CD4-positive, CD25-positive, alpha-beta regulatory T cell (primary cell): Measurements from ENCODE around the gene TRIP13. TPM values are rescaled to one million over a fixed set of nuclear protein-coding genes. Genes with fewer than 3 reads are reported as not detected.

ENCODE experiments used
- ATAC-seq, 2 donors: fragments of 150-1000 bp; cut with Tn5 transposase; one replicate each; pipeline ENCODE4 v1.10.0; 2021; ENCODE audit warnings: low read depth in 2 of 2, moderate number of reproducible peaks in 2 of 2, moderate library complexity in 1 of 2
- DNase-seq, 3 donors: peaks; one replicate each; pipeline versions ENCODE4 v3.0.0 to v3.0.0-alpha.2; 2012 to 2022; ENCODE audit warnings: mixed read lengths in 1 of 3
- H3K27ac ChIP-seq: one replicate; pipeline ENCODE4 v1.7.0; 2013; ENCODE audit warnings: mild to moderate bottlenecking, low read length; ENCODE audit not compliant: insufficient read depth, poor library complexity, severe bottlenecking
- H3K27me3 ChIP-seq: one replicate; pipeline ENCODE4 v1.7.0; 2013; ENCODE audit warnings: low read length; ENCODE audit not compliant: control insufficient read depth, insufficient read depth
- H3K36me3 ChIP-seq: one replicate; pipeline ENCODE4 v1.7.0; 2013; ENCODE audit warnings: mild to moderate bottlenecking, low read length, moderate library complexity; ENCODE audit not compliant: control insufficient read depth, insufficient read depth
- H3K4me1 ChIP-seq: 2 replicates; pipeline ENCODE4 v1.7.0; 2013; ENCODE audit warnings: mild to moderate bottlenecking, low read length; ENCODE audit not compliant: insufficient read depth, control insufficient read depth, poor library complexity, severe bottlenecking
- H3K4me3 ChIP-seq: one replicate; pipeline ENCODE4 v1.7.0; 2013; ENCODE audit warnings: low read depth, mild to moderate bottlenecking, low read length, moderate library complexity
- H3K9me3 ChIP-seq, 2 experiments: 1 replicate in 1 of 2; 2 replicates in 1 of 2; pipeline ENCODE4 v1.7.0; 2013; ENCODE audit warnings: low read length in 2 of 2, mild to moderate bottlenecking in 1 of 2, moderate library complexity in 1 of 2; ENCODE audit not compliant: control insufficient read depth in 2 of 2
- H3K27ac Mint-ChIP-seq, 3 donors: one replicate each; pipeline ENCODE4 v1.8.0; 2020 to 2022; ENCODE audit warnings: mild to moderate bottlenecking in 3 of 3, mixed read lengths in 3 of 3, moderate library complexity in 2 of 3
- H3K27me3 Mint-ChIP-seq: one replicate; pipeline ENCODE4 v1.8.0; 2022; ENCODE audit warnings: mild to moderate bottlenecking, mixed read lengths
- H3K36me3 Mint-ChIP-seq: one replicate; pipeline ENCODE4 v1.8.0; 2020; ENCODE audit warnings: mixed read lengths
- H3K4me1 Mint-ChIP-seq, 4 donors: one replicate each; pipeline ENCODE4 v1.8.0; 2020 to 2022; ENCODE audit warnings: mixed read lengths in 4 of 4, mild to moderate bottlenecking in 1 of 4
- H3K4me3 Mint-ChIP-seq, 4 donors: one replicate each; pipeline ENCODE4 v1.8.0; 2020 to 2022; ENCODE audit warnings: mild to moderate bottlenecking in 4 of 4, mixed read lengths in 4 of 4, moderate library complexity in 3 of 4
- H3K9me3 Mint-ChIP-seq, 7 donors: one replicate each; pipeline ENCODE4 v1.8.0; 2020 to 2022; ENCODE audit warnings: mixed read lengths in 7 of 7, mild to moderate bottlenecking in 3 of 7, moderate library complexity in 2 of 7
- polyA plus RNA-seq, 4 donors: library from polyadenylated mRNA; unstranded; fragments of 300-500 nt; fragmentation: Illumina TruSeq; gene quantifications; one replicate each; pipeline ENCODE4 v1.2.3, GENCODE V29; 2021
- total RNA-seq: library from RNA; stranded (reverse); gene quantifications from one replicate; pipeline ENCODE4 v1.2.3, GENCODE V29; 2022

Gene TRIP13
- total and polyA plus RNA-seq, 5 donors from 2014 or later: 1.1 to 1.7 (median 1.3) TPM

- Mint-ChIP-seq H3K36me3 (peaks cover 50% of the 10 kb centered on the region), H3K27me3 (no peaks in the 10 kb centered on the region), H3K9me3 (peaks cover 0 to 2% (median 0%) of the 10 kb centered on the region in 7 donors), H3K27ac (no peak overlapping the region), H3K4me1 (peaks cover 18 to 70% (median 36%) of the 10 kb centered on the region in 4 donors), H3K4me3 (no peak overlapping the region)
- DNase-seq (no peak), ATAC-seq (no peak)
- Histone ChIP-seq H3K4me3 (no peak overlapping the region), H3K4me1 (peaks cover 19% of the 10 kb centered on the region), H3K27me3 (no peaks in the 10 kb centered on the region), H3K9me3 (no peaks in the 10 kb centered on the region), H3K36me3 (peaks cover 91% of the 10 kb centered on the region), H3K27ac (no peak overlapping the region)
Observed at GRCh38 chr5:886716-887325, 5.9 kb upstream of the TRIP13 start.

GRCh38 chr5:887947-888637 lies 4.6 kb upstream of the TRIP13 start:
- no peaks in the 10 kb centered on the region for H3K27me3 ChIP-seq
- ATAC-seq (no peak), DNase-seq (no peak)
- H3K9me3 Mint-ChIP-seq: no peaks in the 10 kb centered on the region
- H3K4me3 ChIP-seq: no peak overlapping the region
- peaks cover 38% of the 10 kb centered on the region for H3K36me3 Mint-ChIP-seq
- H3K27ac ChIP-seq: no peak overlapping the region
- peak overlapping the region in 1 of 4 donors; percentile 79 for H3K4me3 Mint-ChIP-seq
- peaks cover 83% of the 10 kb centered on the region for H3K36me3 ChIP-seq
- peaks cover 7 to 62% (median 23%) of the 10 kb centered on the region in 4 donors for H3K4me1 Mint-ChIP-seq
- H3K27me3 Mint-ChIP-seq: no peaks in the 10 kb centered on the region
- peak overlapping the region in 1 of 3 donors; percentile 1 for H3K27ac Mint-ChIP-seq
- peaks cover 26% of the 10 kb centered on the region for H3K4me1 ChIP-seq
- no peaks in the 10 kb centered on the region for H3K9me3 ChIP-seq

GRCh38 chr5:888638-889035 lies 4.0 kb upstream of the TRIP13 start:
- Histone ChIP-seq H3K4me3 (no peak overlapping the region), H3K27me3 (no peaks in the 10 kb centered on the region), H3K9me3 (no peaks in the 10 kb centered on the region), H3K36me3 (peaks cover 78% of the 10 kb centered on the region), H3K4me1 (peaks cover 30% of the 10 kb centered on the region), H3K27ac (no peak overlapping the region)
- peak in 1 of 3 donors; percentile 22 for DNase-seq
- peaks cover 34% of the 10 kb centered on the region for H3K36me3 Mint-ChIP-seq
- H3K27me3 Mint-ChIP-seq: no peaks in the 10 kb centered on the region
- H3K4me3 Mint-ChIP-seq: peak overlapping the region in 2 of 4 donors; percentile 79 to 80
- H3K9me3 Mint-ChIP-seq: no peaks in the 10 kb centered on the region
- no peak for ATAC-seq
- H3K4me1 Mint-ChIP-seq: peaks cover 7 to 61% (median 22%) of the 10 kb centered on the region in 4 donors
- peak overlapping the region in 1 of 3 donors; percentile 20 for H3K27ac Mint-ChIP-seq

DNA sequence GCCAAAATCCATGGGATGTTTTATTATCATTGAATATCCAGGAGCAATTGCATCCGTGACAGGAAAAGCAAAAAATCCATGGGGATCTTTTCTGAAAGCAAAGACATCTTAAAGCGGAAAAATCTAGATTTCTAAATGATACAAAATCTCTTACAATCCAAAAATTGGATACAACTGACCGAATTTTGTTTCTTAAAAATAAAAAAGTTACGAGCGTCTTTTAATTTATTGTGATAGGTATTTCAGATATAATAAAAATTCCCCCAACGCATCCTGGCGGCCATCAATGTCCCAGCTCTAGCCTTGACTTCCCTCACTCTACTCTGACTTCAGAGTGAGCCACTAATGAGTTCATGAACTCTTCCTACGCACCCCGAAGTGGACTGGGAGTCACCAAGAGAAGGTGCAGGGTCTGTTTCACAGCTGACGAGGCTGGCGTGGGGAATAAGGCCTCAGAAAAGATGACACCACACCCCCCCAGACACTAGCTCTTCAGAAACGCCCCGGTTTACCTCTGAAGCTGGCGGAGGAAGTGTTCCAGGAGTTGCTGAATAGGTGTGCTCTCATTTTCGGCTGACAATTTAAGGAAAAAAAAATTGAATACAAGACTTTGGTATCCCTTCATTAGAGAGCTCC lies 3.5 kb upstream of the TRIP13 start:
- DNase-seq (no peak), ATAC-seq (no peak)
- no peaks in the 10 kb centered on the region for H3K27me3 Mint-ChIP-seq
- no peaks in the 10 kb centered on the region for H3K9me3 Mint-ChIP-seq
- no peak overlapping the region for H3K4me3 ChIP-seq
- peaks cover 72% of the 10 kb centered on the region for H3K36me3 ChIP-seq
- H3K4me1 Mint-ChIP-seq: peaks cover 7 to 60% (median 22%) of the 10 kb centered on the region in 4 donors
- H3K4me3 Mint-ChIP-seq: peak overlapping the region in 3 of 4 donors; percentile 19 to 80 (median 79)
- H3K27ac Mint-ChIP-seq: peak overlapping the region in 2 of 3 donors; percentile 20 to 29
- H3K9me3 ChIP-seq: no peaks in the 10 kb centered on the region
- peaks cover 34% of the 10 kb centered on the region for H3K36me3 Mint-ChIP-seq
- H3K27ac ChIP-seq: no peak overlapping the region
- peaks cover 30% of the 10 kb centered on the region for H3K4me1 ChIP-seq
- H3K27me3 ChIP-seq: no peaks in the 10 kb centered on the region

DNA sequence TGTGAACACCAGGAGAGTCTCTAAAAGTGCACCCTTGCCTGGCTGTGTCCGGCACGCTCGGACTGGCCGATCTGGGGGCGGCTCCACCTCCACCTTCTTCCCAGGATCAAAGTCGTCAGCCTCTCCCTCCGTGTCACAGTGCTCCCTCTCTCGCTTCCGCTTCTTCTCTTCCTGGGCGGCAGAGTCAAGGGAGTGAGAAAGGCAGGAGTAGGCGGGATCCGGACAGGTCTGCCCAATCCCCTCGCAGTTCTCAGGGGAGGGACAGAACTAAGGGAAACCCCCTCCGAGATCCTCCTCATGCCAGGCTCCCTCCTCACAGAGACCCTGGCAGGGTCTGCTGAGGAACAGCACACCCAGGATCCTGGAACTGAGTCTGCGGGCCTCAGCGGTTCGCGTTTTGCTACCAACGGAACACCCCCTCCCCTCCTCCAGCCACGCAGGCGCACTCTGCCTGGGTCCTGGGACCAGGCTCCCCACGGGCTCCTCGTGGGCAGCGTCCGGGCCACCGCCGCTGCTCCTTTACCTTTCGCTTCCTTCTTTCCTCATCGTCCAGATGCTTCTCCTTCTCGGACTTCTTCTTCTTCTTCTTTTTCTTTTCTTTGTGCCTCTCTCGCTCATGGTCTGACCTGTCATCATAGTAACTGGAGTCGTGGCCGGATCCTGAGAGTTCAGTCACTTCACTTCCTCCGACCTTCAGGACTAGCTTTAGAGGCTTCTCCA lies 1.4 kb upstream of the TRIP13 start:
- no peaks in the 10 kb centered on the region for H3K27me3 ChIP-seq
- H3K4me3 ChIP-seq: peak overlapping the region; percentile 68
- peaks cover 51% of the 10 kb centered on the region for H3K36me3 ChIP-seq
- DNase-seq: no peak
- Mint-ChIP-seq H3K36me3 (peaks cover 26% of the 10 kb centered on the region), H3K27me3 (no peaks in the 10 kb centered on the region), H3K27ac (peak overlapping the region; percentile 56 to 91 (median 82)), H3K9me3 (no peaks in the 10 kb centered on the region), H3K4me3 (peak overlapping the region; percentile 88 to 95 (median 89)), H3K4me1 (peaks cover 7 to 55% (median 22%) of the 10 kb centered on the region in 4 donors)
- ATAC-seq: no peak
- H3K27ac ChIP-seq: peak overlapping the region; percentile 82
- H3K9me3 ChIP-seq: no peaks in the 10 kb centered on the region
- peaks cover 30% of the 10 kb centered on the region for H3K4me1 ChIP-seq

DNA sequence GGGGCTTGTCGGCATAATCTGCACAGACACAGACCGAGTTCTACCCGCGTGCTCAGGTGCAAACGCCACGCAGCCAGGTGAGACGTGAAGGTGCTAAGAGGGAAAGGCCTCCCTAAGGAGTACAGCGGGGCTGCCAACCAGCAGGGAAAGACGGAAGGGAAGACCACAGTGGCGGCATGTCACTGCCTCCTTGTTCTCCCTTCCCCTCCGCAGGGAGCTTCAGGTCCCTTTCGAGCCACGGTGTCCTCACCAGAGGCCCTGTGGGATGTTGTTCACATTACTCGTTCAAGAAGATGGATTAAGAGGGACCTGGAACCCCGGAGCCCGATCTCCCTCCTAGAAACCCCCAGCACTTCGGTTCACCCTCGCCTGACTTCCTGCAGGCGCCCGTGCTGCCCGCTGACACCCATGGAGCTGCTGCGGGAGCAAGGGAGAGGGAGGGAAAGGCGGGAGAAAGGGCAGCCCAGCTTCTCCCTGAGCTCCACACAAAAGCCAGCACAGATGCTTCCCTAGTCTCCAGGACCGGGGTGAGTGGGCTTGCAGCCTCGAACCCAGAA lies 769 bp upstream of the TRIP13 start:
- peaks cover 7 to 52% (median 19%) of the 10 kb centered on the region in 4 donors for H3K4me1 Mint-ChIP-seq
- peak in 1 of 3 donors; percentile 41 for DNase-seq
- no peaks in the 10 kb centered on the region for H3K27me3 Mint-ChIP-seq
- H3K4me3 Mint-ChIP-seq: peak overlapping the region; percentile 88 to 95 (median 89)
- Histone ChIP-seq H3K27ac (peak overlapping the region; percentile 82), H3K36me3 (peaks cover 45% of the 10 kb centered on the region), H3K4me3 (peak overlapping the region; percentile 68), H3K9me3 (no peaks in the 10 kb centered on the region), H3K27me3 (no peaks in the 10 kb centered on the region), H3K4me1 (peaks cover 30% of the 10 kb centered on the region)
- no peaks in the 10 kb centered on the region for H3K9me3 Mint-ChIP-seq
- ATAC-seq: no peak
- H3K27ac Mint-ChIP-seq: peak overlapping the region; percentile 76 to 91 (median 82)
- peaks cover 20% of the 10 kb centered on the region for H3K36me3 Mint-ChIP-seq

DNA sequence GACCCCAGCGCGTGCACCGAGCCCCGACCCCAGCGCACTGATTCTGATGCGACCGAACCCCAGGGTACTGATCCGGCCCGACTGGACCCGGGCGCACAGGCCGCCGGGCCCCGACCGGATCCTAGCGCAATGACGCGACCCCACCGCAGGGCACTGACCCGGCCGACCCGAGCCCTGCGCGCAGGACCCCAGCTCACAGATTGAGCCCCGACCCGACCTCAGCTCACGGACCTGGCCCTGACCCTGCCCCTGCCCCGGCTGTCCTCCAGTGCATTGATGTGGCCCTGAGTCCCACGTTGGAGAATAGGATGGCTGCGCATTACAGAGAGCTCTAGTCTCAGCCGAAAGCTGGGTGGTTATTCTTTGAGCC lies 438 bp downstream of the TRIP13 start:
- peak in 1 of 3 donors; percentile 12 for DNase-seq
- H3K36me3 Mint-ChIP-seq: peaks cover 12% of the 10 kb centered on the region
- Histone ChIP-seq H3K4me1 (peaks cover 30% of the 10 kb centered on the region), H3K4me3 (peak overlapping the region; percentile 37), H3K27ac (no peak overlapping the region), H3K9me3 (no peaks in the 10 kb centered on the region), H3K36me3 (peaks cover 33% of the 10 kb centered on the region), H3K27me3 (no peaks in the 10 kb centered on the region)
- H3K27me3 Mint-ChIP-seq: no peaks in the 10 kb centered on the region
- peak overlapping the region; percentile 53 to 80 (median 75) for H3K4me3 Mint-ChIP-seq
- no peaks in the 10 kb centered on the region for H3K9me3 Mint-ChIP-seq
- peak overlapping the region in 1 of 3 donors; percentile 43 for H3K27ac Mint-ChIP-seq
- peaks cover 6 to 42% (median 15%) of the 10 kb centered on the region in 4 donors for H3K4me1 Mint-ChIP-seq
- ATAC-seq: no peak
